GM21526 (cell line): ENCODE measurements around the gene KRTAP5-3.

Experiments used
- ATAC-seq: cut with Tn5 transposase; IDR thresholded peaks from one replicate; pipeline ENCODE4 v1.9.1; 2021; ENCODE audit warnings: moderate library complexity; ENCODE audit not compliant: unreplicated experiment, low FRiP score

The KRTAP5-3 gene

DNA sequence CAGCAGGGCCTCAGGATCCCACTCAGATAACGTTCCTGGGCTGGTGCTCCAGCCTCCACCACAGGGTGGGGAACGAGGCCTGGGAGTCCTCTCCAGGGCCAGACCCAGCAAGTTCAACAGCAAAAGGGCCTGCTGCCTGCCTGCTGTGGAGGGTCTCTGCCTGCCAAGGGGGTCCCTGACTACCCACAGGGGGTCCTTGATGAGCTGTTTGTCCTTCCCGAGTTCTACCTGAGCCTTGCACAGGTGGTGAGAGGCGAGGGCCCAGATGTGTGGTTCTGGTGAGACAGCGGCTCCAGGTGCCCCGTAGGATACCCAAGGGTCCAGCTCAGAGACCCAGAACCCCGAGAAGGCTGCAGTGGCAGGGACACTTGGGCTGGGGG lies 40.6 kb downstream of the KRTAP5-3 start:
- no peak for ATAC-seq

- no peak for ATAC-seq
Observed at GRCh38 chr11:1567052-1567720, 41.1 kb downstream of the KRTAP5-3 start.

GRCh38 chr11:1566381-1567051 lies 41.7 kb downstream of the KRTAP5-3 start:
- ATAC-seq: no peak

GRCh38 chr11:1565904-1566247 lies 42.4 kb downstream of the KRTAP5-3 start:
- no peak for ATAC-seq

GRCh38 chr11:1565173-1565903 lies 42.9 kb downstream of the KRTAP5-3 start:
- no peak for ATAC-seq

DNA sequence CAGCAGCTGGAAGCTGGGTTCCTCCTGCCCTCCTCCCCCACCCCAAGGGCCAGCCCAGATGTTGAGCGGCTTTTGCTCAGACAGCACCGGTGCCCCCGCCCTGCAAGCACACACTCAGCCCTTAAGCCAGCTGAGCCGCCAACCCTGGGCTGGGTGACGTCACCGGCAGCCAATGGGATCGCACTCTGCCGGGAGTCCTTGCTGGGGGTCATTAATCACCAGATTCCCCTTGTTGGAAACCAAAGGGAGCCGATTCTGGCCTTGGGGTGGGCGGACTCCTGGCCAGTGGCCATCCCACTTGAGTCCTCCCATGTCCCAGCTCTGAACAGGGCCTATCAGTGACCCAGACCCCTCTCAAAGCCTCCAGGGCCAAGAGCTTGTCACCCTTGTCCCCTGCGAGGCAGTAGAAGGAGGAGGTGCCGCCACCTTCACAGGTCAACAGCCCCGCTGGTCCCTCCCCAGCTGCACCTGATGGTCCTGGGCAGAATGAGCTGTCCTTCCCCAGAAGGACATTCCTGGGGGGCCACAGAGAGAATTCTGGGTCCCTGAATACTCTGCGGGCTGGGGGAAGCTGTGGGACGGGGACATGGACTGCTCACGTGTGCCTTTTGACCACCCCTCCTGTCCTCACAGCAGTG lies 43.6 kb downstream of the KRTAP5-3 start:
- no peak for ATAC-seq

- no peak for ATAC-seq
Observed at GRCh38 chr11:1563697-1564534, 44.3 kb downstream of the KRTAP5-3 start.

- no peak for ATAC-seq
Observed at GRCh38 chr11:1563149-1563638, 45.1 kb downstream of the KRTAP5-3 start.

- ATAC-seq: no peak
Observed at GRCh38 chr11:1562469-1563148, 45.7 kb downstream of the KRTAP5-3 start.

DNA sequence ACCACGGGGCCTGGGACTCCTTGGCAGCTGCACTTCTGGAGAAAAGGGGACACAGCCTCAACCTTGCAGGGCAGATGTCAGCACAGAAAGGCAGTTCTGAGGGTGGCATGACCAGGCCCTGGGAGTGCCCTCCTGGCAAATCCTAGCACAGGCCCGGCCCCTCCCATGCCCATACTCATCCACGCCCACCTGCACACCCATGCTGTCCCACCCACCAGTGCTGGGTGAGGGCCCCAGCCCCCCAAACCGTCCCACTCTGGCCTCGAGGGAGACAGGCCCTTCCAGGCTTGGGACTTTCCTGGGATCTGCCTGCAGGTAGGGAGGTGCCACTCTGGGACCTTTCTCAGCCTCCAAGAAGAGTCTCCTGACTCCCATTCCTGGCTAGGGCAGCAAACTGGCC lies 46.3 kb downstream of the KRTAP5-3 start:
- no peak for ATAC-seq

DNA sequence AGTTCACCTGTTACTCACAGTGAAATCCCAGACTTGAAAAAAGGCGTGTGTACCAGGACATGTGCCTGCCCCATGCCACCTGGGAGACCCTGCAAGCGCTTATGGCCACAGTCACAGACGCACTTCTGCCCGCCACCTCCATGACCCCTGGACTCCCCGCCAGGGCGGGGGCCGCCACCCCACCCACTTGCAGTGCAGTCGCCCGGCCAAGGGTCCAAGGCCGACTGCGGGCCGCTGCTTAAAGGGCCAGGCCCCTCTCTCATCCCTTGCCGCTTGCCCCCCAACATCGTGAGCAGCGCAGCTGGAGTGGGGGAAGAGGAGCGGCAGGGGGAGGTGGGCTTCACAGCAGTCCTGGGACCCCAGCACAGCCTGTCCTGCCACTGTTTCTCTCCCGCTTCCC lies 47.0 kb downstream of the KRTAP5-3 start:
- no peak for ATAC-seq

DNA sequence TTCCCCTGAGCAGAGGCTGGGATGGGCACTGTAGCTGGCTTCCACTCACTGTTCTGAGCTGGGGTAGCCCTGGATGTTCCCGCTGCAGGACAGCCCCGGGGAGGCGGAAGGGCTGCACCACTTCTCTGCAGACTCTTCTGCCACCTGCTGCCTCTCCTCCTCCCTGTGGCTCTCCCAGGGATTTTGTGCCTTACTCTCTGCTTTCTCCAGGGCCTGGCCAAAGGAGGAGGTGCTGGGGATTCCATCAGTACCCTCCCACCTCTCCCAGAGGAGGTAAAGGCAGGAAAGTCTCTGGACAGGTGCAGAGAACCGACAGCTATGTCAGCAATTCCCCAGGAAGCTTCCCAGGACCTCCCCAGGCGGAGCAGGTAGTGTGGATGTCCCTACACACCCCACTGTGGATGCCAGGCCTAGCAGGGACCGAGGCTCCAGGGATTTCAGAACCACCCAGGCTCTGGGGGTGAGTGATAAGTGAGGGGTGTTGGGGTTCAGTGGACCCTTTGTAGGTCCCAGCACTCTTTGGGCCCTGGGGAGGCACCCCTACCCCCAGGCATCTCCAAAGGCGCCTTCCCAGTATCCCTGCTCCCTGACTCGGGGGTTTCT lies 47.5 kb downstream of the KRTAP5-3 start:
- ATAC-seq: no peak

DNA sequence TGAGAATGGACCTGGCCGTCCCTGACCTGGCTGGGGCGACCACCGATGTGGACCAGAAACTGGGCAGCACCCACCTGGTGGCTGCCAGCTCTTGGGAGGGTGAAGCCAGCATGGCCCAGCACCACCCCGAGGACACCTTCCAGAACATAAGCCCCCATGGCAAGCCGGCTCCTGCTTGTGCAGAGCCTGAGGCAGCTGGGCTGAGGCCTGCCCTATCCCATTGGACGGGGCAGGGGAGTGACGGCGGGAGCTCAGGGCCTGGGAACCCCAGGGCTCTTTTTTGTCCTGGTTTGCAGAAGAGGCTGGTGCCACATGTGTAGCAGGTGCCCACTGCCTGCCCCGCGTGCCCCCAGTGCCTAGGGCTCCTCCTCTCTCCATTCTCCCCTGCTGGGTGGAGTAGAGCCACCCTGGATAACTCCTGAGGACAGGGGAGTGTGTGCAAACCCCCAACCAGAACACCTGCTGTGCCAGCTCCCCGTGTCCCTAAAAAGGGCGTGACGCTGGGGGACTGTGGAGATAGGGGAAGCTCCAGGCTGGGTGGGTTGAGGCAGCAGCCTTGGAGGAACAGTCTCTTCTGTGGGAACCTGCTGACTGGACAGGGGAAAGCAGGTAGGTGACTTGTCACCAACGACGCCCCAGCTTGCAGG lies 48.1 kb downstream of the KRTAP5-3 start:
- ATAC-seq: no peak

DNA sequence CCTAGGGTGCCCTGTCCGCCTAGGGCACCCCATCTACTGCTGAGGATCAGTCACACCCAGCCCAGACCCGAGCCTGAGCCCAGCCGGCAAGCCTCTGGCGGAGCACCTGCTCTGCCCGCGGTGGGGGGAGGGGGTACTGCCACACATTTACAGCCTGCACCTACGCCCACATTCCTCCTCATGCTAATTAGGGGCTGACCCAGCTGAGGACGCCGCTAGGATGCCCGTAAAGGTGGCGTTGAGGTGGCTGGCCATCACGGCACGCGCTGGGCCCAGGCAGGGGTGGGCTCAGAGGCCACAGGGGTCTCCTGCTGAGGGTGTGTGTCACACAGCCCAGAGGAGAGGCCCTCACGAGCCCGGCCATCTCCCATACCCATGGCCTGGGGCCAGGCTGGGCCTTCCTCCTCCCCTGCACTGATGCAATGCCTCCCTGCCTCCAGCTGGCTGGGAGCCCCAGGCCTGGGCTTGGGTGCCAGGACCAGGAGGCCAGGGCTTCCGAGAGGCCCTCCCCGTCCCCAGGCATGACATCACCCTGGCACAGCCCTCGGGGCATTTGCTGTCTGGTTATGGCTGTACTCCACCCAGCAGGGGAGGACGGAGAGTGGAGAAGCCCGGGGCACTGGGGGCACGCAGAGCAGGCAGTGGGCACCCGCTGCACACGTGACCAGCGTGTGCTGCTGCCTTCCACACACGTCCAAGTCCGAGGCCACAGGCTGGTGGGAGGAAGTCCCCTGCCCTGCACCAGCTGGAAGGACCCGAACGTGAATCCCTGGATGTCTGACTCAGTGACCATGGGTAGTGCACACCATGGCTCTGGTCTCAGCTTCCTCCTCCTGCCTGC lies 48.9 kb downstream of the KRTAP5-3 start:
- no peak for ATAC-seq

DNA sequence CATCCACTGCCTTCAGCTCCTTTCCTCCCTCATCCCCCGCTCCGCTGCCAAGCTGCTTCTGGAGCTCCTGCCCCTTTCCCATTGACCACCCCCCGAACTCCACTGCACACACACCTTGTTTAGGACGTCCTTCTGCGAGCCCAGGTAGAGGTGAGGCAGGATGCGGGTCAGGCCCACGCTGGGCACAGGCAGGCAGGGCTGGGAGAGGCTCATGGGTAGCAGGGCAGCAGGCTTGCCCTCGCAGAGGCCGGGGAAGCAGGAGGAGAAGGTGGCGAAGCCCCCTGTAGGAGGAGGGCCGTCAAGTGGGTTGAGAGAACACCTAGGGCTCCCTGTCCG lies 49.5 kb downstream of the KRTAP5-3 start:
- ATAC-seq: no peak

DNA sequence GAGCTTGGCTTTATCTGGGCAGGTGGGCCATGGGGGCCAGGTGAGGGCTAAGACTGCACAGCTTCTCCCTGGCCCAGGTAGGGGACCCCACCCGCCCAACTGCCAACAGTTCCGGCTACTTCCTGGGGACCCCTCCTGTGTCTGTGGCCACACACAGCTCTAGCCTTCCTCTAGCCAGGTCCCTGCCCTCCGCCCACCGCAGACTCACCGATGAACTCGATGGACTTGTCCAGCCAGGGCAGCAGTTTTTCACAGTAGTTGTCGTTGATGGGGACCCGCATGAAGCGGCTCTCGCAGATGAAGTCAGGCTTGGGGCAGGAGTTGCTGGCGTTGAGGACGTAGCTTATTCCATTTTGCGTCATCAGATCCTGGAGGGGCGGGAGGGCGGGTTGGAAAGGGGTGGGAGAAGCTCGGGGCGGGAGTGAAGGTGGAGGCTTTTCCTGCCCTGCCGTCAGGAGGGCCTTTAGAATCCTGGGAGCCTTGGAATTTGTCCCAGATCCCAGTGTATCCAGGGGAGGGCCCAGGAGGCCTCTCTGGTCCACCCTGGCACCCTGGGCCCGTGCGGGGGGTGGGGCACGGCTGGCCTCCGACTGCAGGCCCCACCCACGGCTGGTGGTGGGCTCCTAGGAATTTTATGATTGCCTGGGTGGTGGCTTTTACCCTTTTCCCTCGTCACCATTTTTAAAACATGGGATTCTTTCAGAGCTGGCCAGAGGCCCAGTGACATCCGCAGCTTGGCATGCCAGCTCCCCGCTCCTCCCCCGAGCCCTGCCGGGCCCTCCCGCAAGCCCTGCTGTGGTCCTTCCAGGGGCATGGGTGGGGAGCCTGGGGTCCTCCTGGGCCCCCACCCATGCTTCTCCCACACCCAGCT lies 50.1 kb downstream of the KRTAP5-3 start:
- ATAC-seq: no peak
